ENCODE data around the gene TRABD2B.

Gene TRABD2B

GRCh38 chr1:47712596-47713299 is 284.4 kb downstream of the TRABD2B start:
- FAIRE-seq, result no peak

- no peak for FAIRE-seq
Observed at GRCh38 chr1:47711848-47712492, 285.2 kb downstream of the TRABD2B start.

GRCh38 chr1:47711184-47711847 is 285.9 kb downstream of the TRABD2B start:
- no peak for FAIRE-seq
